ENCODE results near the gene NECAB3.

The NECAB3 gene

DNA sequence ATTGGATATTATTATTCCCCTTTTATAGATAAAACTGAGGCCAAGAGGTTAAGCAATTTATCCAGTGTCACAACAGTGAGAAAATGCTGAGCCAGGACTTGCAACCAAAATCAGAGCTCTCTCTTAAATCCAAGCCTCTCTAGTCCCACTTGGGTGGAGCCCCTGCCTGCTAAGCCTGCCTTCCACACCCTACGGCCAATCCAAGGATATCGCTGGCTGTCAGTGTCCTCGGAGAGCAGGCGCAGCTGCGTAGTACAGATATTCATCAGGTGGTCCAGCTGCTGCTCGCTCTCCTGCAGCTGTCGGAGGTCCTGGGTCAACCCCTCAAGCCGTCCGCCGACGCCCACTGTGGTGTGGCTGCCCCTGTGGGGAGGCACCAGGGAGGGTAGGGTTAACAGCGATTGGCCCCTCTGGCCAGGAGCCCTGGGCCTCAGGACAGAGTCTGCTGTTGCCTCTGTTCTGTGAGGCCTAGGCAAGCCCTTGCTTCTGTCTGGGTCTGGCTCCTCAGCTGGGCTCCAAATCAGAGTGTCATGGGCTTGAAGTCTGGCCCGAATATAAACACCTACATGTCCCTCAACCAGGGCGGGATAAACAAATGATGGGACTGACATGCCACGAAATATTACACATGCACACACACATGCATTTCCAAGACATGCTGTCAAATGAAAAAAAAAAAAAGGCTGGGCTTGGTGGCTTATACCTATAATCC lies 3.9 kb upstream of the NECAB3 start:
- no peak for DNase-seq (ENCODE audit: low spot score)

- no peak for DNase-seq (ENCODE audit: low spot score)
Measured at GRCh38 chr20:33676652-33677645, 2.7 kb upstream of the NECAB3 start.

- no peak for DNase-seq (ENCODE audit: low spot score)
Measured at GRCh38 chr20:33676121-33676520, 1.9 kb upstream of the NECAB3 start.

GRCh38 chr20:33675136-33675959 lies 1.1 kb upstream of the NECAB3 start:
- DNase-seq (ENCODE audit: low spot score) = no peak

DNA sequence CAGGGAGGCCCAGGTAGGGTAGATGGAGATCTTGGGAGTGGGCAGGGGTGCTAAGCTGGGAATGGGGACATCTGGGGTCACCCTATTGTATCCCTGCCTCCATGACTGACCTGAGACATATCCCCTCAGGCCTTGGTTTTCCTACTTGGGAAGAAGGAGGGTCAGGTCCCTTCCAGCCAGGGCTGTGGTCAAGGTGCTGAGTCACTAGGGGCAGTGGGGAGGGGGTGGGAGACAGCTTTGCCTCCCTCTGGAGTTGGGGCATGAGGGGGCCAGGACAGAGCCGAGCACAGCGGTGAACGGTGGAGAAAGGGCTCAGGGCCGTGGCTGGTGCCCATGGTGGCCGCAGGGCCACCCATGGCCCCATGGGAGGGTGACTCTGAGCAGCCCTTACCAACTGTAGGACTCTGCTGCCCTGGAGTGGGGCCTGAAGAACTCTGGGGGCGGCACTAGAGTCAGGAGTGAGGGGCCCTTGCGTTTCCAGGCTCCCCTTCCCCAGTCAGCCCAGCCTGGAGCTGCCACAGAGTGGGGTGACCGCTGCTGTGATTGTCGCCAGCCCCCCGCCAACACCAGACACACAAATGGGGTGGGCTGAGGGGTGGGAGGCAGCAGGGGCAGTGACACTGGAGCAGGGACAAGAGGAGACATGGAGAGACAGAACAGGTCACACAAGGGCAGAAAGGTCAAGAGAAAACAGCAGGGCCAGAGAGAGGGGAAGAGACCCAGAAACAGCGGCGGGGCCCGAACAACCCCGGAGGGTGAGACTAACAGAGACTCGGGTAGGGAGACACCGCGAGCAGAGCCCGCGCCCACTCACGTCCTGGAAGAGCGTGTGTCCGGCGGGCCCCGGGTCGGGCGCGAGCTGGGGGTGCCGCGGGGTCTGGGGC lies 576 bp downstream of the NECAB3 start:
- DNase-seq (ENCODE audit: low spot score) = no peak

GRCh38 chr20:33673114-33673409 lies 1.2 kb downstream of the NECAB3 start:
- DNase-seq (ENCODE audit: low spot score) = no peak

- no peak for DNase-seq (ENCODE audit: low spot score)
Measured at GRCh38 chr20:33672426-33673113, 1.7 kb downstream of the NECAB3 start.

DNA sequence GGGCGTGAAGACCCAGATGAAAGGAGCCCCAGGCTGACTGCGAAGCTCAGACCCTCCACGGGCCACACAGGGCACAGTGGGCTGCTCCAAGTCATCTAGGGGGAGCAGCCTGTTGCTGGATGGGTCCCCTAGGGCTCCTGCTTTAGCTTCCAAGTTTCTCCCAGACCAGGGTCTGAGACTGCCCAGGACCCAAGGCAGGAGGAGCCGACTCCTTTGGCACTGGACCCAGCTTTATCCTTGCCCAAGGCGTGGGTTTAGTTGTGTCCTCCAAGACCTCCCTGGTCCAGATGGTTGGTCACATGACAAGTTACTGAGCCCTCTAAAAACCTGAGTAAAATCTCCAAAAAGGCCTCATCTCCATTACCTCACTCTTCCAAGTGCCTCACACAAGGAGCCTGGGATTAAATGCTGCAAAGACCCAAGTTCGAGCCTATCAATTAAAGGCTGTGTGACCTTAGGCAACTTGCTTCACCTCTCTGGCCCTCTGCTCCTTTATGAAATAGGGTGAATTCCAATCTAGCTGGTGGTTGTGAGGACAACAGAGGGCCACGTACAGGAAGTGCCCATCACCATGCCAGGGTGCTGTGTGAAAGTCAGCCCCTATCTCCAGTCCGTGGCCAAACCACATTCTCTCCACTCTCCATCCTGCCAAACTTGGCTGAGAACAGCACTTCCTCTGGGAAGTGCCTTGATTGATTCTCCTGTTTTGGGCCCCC lies 2.5 kb downstream of the NECAB3 start:
- DNase-seq (ENCODE audit: low spot score) = no peak

DNA sequence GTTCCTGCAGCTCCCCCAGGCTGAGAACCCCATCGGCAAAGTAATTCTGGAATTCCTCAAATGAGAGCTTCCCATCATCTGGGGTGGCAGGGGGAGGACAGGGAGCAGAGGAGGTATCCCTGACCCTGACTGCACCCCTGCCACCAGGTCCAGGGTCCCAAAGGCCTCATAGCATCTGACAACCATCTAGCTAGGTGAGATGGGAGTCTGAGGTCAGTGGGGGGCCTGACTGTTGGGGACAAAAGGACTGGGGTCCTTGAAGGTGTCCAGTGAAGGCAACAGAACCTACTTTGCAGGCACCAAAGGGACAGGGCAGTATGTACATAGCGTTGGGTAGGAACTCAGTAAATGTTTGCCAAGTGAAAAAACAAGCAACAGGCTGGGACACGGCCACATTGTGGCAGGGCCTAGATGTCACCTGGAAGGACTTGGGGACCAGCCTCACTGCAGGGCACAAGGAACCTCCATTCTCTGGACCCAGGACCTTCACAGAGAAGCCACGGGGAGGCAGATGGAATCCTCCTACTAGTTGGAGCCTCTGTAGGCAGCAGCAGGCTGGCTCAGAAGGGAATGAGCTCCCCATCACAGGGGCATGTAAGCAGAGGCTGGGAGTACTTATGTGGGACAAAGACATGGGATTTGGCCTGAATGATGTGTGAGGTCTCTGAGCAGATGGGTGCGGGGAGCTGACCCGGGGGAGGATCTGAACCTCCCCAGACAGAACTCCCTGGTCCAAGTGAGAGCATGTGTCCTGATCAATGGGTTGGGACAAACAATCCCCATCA lies 3.3 kb downstream of the NECAB3 start:
- DNase-seq (ENCODE audit: low spot score) = no peak

DNA sequence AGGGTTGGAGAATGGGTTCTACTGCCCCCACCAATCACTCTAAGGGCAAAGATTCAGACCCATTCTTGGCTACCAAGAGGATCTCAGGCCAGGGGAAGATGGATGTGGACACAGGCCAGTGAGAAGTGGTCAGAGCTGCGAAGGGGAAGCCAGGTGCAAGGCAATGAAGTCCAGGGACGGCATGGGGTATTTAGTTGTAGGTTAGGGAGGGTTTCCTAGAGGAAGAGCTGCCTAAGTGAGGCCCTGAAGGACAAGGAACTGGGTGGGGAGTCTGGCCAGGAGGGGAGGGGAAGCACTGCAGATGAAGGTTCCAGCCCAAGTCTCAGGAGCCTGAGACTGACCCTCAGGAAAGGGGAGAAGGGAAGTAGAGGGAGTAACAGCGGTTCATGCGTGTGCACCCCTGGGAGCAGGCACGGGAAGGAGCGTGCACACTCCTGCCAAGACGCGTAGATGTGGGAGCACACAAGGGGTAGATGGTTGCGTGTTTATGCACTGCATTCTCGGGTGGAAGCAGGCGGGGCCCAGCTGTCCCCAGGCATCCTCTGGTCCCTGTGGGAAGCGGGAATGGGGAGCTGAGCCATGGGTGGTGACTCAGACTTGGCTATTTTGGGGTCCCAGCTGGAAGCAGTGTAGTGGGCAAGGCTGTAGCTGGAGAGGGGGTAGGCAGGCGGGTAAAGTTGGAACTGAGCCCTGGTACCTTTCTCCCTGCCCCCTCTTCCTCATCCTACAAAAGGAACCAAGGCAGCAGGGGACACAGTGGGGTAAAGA lies 4.2 kb downstream of the NECAB3 start:
- DNase-seq (ENCODE audit: low spot score) = no peak

DNA sequence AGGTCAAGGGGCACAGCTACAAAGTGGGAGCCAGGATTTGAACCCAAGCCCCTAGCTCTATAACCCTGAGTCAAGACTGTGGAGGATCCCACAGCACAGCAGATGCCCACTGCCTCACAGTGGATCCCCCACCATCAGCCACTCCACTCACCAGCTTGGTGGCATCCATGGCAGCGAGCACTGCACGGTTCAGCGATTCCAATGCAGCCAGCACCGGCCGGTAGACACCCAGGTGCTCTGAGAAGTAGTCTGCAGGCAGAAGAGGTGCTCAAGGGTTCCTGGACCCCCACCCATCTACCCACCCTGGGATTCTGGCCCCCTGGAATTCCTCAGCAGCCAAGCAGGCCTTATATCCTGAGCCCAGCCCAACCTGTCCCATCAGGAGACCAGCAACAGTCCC lies 5.0 kb downstream of the NECAB3 start:
- no peak for DNase-seq (ENCODE audit: low spot score)

DNA sequence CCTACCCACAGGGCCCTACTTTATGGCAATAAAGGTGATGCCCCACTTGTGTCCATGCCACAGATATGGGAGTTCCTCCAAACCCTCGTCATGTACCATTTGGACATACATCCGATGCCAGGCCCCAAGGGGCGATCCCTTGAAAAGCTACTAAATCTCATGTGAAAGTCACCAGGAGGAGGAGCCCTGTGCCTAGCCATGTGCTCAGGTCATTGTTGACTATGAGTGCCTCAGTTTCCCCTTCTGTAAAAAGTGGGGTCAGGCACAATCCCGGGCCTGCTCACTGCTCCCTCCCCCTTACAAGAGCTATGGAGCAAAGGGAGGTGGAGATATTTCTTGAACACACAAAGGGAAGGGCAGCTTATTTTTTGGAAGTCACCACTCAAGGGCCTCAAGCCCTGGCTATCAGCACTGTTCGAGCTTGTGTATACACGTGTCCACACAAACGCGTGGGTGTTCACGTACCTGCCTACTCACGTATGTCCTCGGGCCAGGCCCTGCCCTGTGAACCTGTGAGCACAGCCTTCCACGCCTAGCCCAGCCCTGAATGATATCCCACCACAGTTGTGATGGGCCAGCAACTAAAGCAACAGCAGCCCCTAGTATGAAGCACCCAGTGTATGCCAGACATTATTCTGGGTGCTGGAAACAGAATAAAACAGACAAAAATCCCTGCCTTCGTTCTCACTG lies 5.6 kb downstream of the NECAB3 start:
- no peak for DNase-seq (ENCODE audit: low spot score)

GRCh38 chr20:33667676-33668465 lies 6.4 kb downstream of the NECAB3 start:
- peak; percentile 78 for DNase-seq (ENCODE audit: low spot score)

GRCh38 chr20:33667245-33667675 lies 7.0 kb downstream of the NECAB3 start:
- no peak for DNase-seq (ENCODE audit: low spot score)

DNA sequence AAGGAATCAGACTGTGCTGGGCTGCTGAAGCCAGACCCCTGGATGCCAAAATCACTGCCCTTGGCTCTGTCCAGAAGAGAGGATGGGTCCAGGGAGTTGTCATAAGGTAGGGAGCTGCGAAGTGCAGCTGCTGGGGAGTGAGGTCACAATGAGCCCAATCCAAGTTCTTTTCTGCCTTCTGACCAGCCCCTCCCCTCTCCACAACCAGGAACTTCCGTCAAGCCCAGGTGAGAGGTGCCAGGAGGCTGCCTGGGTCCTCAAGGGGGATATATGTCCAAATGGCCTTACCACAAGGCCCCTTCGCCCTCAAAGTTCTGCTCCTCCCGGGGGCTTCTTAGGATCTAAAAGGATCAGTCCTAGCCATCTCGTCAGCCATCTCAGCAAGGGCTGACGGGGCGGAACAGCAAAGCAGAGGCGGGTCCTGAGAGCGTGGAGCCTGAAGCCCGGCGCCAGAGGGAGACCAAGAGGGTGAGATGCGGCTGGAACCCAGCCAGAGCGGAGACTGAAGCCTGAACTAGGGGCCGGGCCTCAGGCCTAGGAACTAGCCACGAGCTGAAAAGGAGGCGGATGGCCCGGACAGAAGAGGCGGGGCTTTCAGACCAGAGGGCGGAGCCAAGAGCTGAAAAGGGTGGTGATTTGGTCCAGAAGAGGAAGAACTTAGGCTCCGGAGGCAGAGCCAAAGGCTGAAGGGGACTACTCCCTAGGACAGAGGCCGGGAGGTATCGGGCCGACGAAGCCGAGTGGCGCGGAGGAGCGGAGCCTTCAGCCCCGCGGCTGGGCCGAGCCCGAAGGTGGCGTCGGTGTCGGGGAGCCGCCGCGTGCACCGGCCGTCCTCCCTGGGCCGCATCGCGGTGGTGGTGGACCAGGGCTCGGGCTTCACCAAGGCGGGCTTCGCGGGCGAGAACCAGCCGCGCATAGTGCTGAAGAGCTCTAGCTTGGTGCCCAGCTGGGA lies 7.7 kb downstream of the NECAB3 start, which contains the start of gene ACTL10:
Gene ACTL10, plus strand, starts transcription at position 651 of the 952 bp plus-strand sequence. CDS start 555 bp downstream, outside the sequence.
- peak; percentile 85 for DNase-seq (ENCODE audit: low spot score)

- no peak for DNase-seq (ENCODE audit: low spot score)
Measured at GRCh38 chr20:33664762-33665144, 9.5 kb downstream of the NECAB3 start.
